ENCODE measurements around the gene HEMK1.

DNA sequence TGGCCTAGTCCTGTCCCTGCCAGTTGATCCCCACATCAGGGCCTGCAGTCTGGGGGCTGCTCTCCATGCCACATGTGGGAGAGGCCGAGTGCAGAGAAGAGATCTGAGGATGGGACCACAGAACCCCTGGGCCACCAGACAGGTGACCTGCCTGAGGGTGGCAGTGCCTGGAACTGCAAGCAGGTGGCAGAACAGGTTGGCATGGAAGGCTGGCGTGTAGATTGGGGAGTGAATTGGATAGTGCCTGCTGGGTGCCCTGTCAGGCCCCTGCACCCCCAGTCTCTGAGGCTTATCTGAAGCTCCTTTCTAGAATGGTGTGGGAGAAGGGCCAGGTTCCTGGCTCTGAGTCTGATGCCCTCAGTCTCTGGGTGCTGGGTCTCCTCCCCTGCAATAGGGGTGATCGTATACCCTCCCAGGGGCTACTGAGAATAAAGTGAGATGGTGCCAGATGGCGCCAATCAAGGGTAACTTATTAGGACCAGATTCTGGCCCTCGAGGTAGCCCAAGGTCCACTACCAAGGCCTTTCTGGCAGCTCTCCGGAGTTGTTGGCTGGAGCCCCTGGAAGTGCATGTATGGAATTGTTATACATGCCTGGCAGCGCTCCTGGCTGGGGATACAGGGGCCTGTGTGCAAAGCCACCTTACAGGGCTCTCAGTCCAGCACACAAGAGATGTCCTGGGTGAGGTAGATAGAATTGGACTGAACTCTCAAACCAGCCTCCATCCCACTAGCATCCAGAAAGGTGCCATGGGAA lies 17.5 kb upstream of the HEMK1 start:
- TF ChIP-seq CTCF (IDR thresholded peaks at IDR 0.05) (peak in 2 of 4 experiments; percentile 13 to 33), POLR2A (IDR thresholded peaks at IDR 0.05) (no peak)

Measured in prostate gland (tissue), 2 donors.